K562 (cell line): ENCODE measurements around the gene MYO15B. TPM values are rescaled to one million over a fixed set of nuclear protein-coding genes. Genes with fewer than 3 reads are reported as not detected.

ENCODE experiments used
- ATAC-seq: fragments of 200-7000 bp; cut with Tn5 transposase; 3 replicates; pipeline ENCODE4 v1.9.1; 2020; ENCODE audit warnings: moderate library complexity
- BruUV-seq: library from RNA; stranded (reverse); fragments of 400-500 nt; replicated peaks from 2 replicates; lab custom pipeline; 2021; lab: Mats Ljungman, UMichigan
- CTCF ChIA-PET: fragments of 300-600 bp; formaldehyde crosslinking; extraction: SDS; loops from one replicate; lab custom pipeline; 2021; ENCODE audit warnings: low intra/inter-chr PET ratio; lab: Yijun Ruan, JAX
- POLR2A ChIA-PET: fragments of 300-600, 350-650 bp; sonication (Branson Sonifier 250); formaldehyde crosslinking; extraction: SDS; loops from one replicate; lab custom pipeline; 2021; ENCODE audit warnings: antibody characterized with exemption, inconsistent platforms; lab: Yijun Ruan, JAX
- DNase-seq, 4 experiments: peaks; one replicate each; pipeline versions ENCODE4 v3.0.0 to v3.0.0-alpha.2; 2011 to 2018; ENCODE audit warnings: low spot score in 3 of 4, mixed read lengths in 3 of 4; ENCODE audit errors: extremely low read depth in 1 of 4
- FAIRE-seq: peaks from 2 replicates; lab custom pipeline; 2011; peaks lifted over from hg19 to GRCh38; lab: Jason Lieb, UNC
- H2AFZ ChIP-seq: 2 replicates; pipeline ENCODE4 v1.6.0; 2011; ENCODE audit warnings: low read depth, low read length, control low read depth, inconsistent platforms
- H3K27ac ChIP-seq: fragments of 200-600 bp; 3 replicates; pipeline ENCODE4 v1.8.0; 2011; ENCODE audit warnings: low read depth, mild to moderate bottlenecking, control low read depth, inconsistent platforms, low read length, moderate library complexity, mixed read lengths; ENCODE audit errors: extremely low read depth
- H3K27me3 ChIP-seq, 2 experiments: fragments of 300-600 bp in 1 of 2; 2 replicates in 1 of 2; 3 replicates in 1 of 2; pipeline versions ENCODE4 v1.6.0 to v1.8.0; 2011; ENCODE audit warnings: inconsistent platforms in 2 of 2, low read length in 2 of 2, mild to moderate bottlenecking in 1 of 2, mixed read lengths in 1 of 2, moderate library complexity in 1 of 2; ENCODE audit not compliant: control insufficient read depth in 2 of 2, insufficient read depth in 2 of 2
- H3K36me3 ChIP-seq: fragments of 300-600 bp; 3 replicates; pipeline ENCODE4 v1.8.0; 2011; ENCODE audit warnings: mild to moderate bottlenecking, low read length, inconsistent platforms; ENCODE audit not compliant: control insufficient read depth, insufficient read depth
- H3K4me1 ChIP-seq, 2 experiments: fragments of 200-600 bp in 1 of 2; replicated peaks in 1 of 2; 2 replicates in 1 of 2; 3 replicates in 1 of 2; pipeline versions ENCODE4 v1.5.1 to v1.8.0; 2011; ENCODE audit warnings: inconsistent platforms in 2 of 2, low read length in 2 of 2, mild to moderate bottlenecking in 1 of 2, mixed read lengths in 1 of 2, moderate library complexity in 1 of 2; ENCODE audit not compliant: control insufficient read depth in 2 of 2, insufficient read depth in 2 of 2
- H3K4me2 ChIP-seq: 2 replicates; pipeline ENCODE4 v1.6.1; 2011; ENCODE audit warnings: low read length, control low read depth, inconsistent platforms, mixed read lengths; ENCODE audit not compliant: insufficient read depth
- H3K4me3 ChIP-seq: fragments of 200-600 bp; sonication (generic), shearing (Covaris generic); 2 replicates; pipeline ENCODE4 v1.5.1; 2016; ENCODE audit warnings: control low read depth, inconsistent platforms
- H3K79me2 ChIP-seq: fragments of 200-600 bp; 3 replicates; pipeline ENCODE4 v1.8.0; 2011; ENCODE audit warnings: low read length, inconsistent platforms; ENCODE audit not compliant: control insufficient read depth, insufficient read depth
- H3K9ac ChIP-seq, 2 experiments: 2 replicates each; pipeline versions ENCODE4 v1.6.0 to v1.6.1; 2011; ENCODE audit warnings: low read depth in 2 of 2, low read length in 2 of 2, control low read depth in 1 of 2, inconsistent platforms in 1 of 2, mild to moderate bottlenecking in 1 of 2, mixed read lengths in 1 of 2; ENCODE audit not compliant: insufficient read depth in 1 of 2
- H3K9me1 ChIP-seq: one replicate; pipeline ENCODE4 v1.6.0; 2011; ENCODE audit warnings: inconsistent platforms, mild to moderate bottlenecking, low read length, moderate library complexity; ENCODE audit not compliant: control insufficient read depth, insufficient read depth
- H3K9me3 ChIP-seq: replicated peaks from 2 replicates; pipeline ENCODE4 v1.5.1; 2011; ENCODE audit warnings: low read depth, low read length, inconsistent platforms; ENCODE audit not compliant: control insufficient read depth, insufficient read depth
- H4K20me1 ChIP-seq: replicated peaks from 2 replicates; pipeline ENCODE4 v1.6.1; 2011; ENCODE audit warnings: low read length, inconsistent platforms, mixed read lengths; ENCODE audit not compliant: control insufficient read depth, insufficient read depth
- BRCA1 ChIP-seq, 2 experiments: fragments of 450-650 bp in 1 of 2; sonication (generic) in 1 of 2; formaldehyde crosslinking in 1 of 2; IDR thresholded peaks; 2 replicates each; pipeline versions ENCODE4 v1.5.0 to v1.6.1; 2017 to 2020; ENCODE audit warnings: mild to moderate bottlenecking in 1 of 2, missing genetic modification reagents in 1 of 2
- BRF2 ChIP-seq: IDR thresholded peaks from 3 replicates; pipeline ENCODE4 v1.6.1; 2011; ENCODE audit warnings: borderline replicate concordance, mild to moderate bottlenecking; ENCODE audit not compliant: insufficient read length, insufficient read depth
- CAMTA2 ChIP-seq: fragments of 250-450 bp; sonication (Bioruptor Pico); conservative IDR thresholded peaks from 2 replicates; pipeline ENCODE4 v1.5.1; 2022
- ELF2 ChIP-seq: fragments of 250-450 bp; sonication (Bioruptor Pico); IDR thresholded peaks from 2 replicates; pipeline ENCODE4 v1.5.0; 2021; ENCODE audit warnings: mild to moderate bottlenecking
- ETS1 ChIP-seq: conservative IDR thresholded peaks from 2 replicates; pipeline ENCODE4 v1.6.1; 2011; ENCODE audit warnings: low read depth, mild to moderate bottlenecking, low read length; ENCODE audit not compliant: control insufficient read depth
- FIP1L1 ChIP-seq: fragments of 200-400 bp; formaldehyde crosslinking; IDR thresholded peaks from 2 replicates; pipeline ENCODE4 v1.6.1; 2018; ENCODE audit warnings: mild to moderate bottlenecking, low read depth, low read length; ENCODE audit not compliant: poor library complexity, severe bottlenecking
- GABPB2 ChIP-seq: fragments of 250-450 bp; sonication (Bioruptor Pico); conservative IDR thresholded peaks from 2 replicates; pipeline ENCODE4 v1.5.1; 2021; ENCODE audit warnings: mild to moderate bottlenecking
- HNRNPL ChIP-seq: fragments of 200-400 bp; formaldehyde crosslinking; IDR thresholded peaks from 2 replicates; pipeline ENCODE4 v1.6.1; 2017; ENCODE audit warnings: low read depth, mild to moderate bottlenecking, low read length
- HSF4 ChIP-seq: fragments of 250-450 bp; sonication (Bioruptor Pico); IDR thresholded peaks from 2 replicates; pipeline ENCODE4 v2.1.2; 2022; ENCODE audit warnings: mild to moderate bottlenecking, moderate library complexity, borderline replicate concordance
- NFATC3 ChIP-seq: fragments of 450-650 bp; IDR thresholded peaks from 2 replicates; pipeline ENCODE4 v1.6.1; 2017; ENCODE audit warnings: mild to moderate bottlenecking
- NR2F6 ChIP-seq: fragments of 450-650 bp; formaldehyde crosslinking; IDR thresholded peaks from 2 replicates; pipeline ENCODE4 v1.4.0; 2020; ENCODE audit warnings: mild to moderate bottlenecking
- PHF8 ChIP-seq: fragments of 200-600 bp; sonication (generic); IDR thresholded peaks from 2 replicates; pipeline ENCODE4 v1.6.1; 2012; ENCODE audit warnings: mixed run types, mild to moderate bottlenecking, inconsistent platforms, low read length, moderate library complexity, borderline replicate concordance
- PML ChIP-seq: IDR thresholded peaks from 2 replicates; pipeline ENCODE4 v1.6.1; 2012; ENCODE audit warnings: low read length, inconsistent platforms
- PURB ChIP-seq: sonication (generic); formaldehyde crosslinking; IDR thresholded peaks from 2 replicates; pipeline ENCODE4 v1.9.0; 2021; ENCODE audit warnings: low read depth, mild to moderate bottlenecking, missing genetic modification reagents
- RB1 ChIP-seq: fragments of 450-650 bp; IDR thresholded peaks from 2 replicates; pipeline ENCODE4 v1.6.1; 2017; ENCODE audit warnings: low read depth, mild to moderate bottlenecking
- TEAD4 ChIP-seq, 2 experiments: sonication (generic) in 1 of 2; formaldehyde crosslinking in 1 of 2; IDR thresholded peaks; 2 replicates each; pipeline versions ENCODE4 v1.6.1 to v1.8.0; 2012 to 2022; ENCODE audit warnings: borderline replicate concordance in 1 of 2, inconsistent platforms in 1 of 2, low read length in 1 of 2, mild to moderate bottlenecking in 1 of 2, missing genetic modification reagents in 1 of 2
- WGBS: fragments of 100-300 bp; shearing (Covaris generic); methylation state at CpG from one replicate; pipeline ENCODE4 v1.1.6; 2016; ENCODE audit warnings: low coverage, mixed read lengths; ENCODE audit not compliant: insufficient coverage; ENCODE audit errors: missing lambda C conversion rate; 5-methylcytosine and 5-hydroxymethylcytosine counted together
- in situ Hi-C: fragments of 300-500 bp; cut with MboI; formaldehyde crosslinking; loops from 4 replicates; pipeline ENCODE4 v1.15.0; 2018; ENCODE audit warnings: inconsistent platforms, mixed read lengths
- intact Hi-C: fragments of 100-400 bp; cut with micrococcal nuclease; formaldehyde crosslinking; loops from 2 replicates; pipeline ENCODE4 v1.14.2; 2022
- polyA plus RNA-seq, 8 experiments: library from polyadenylated mRNA; depleted of rRNA in 4 of 8; stranded (reverse) in 5 of 8; unstranded in 3 of 8; fragments of >200 nt; fragmentation: Nextera tagmentation in 2 of 8; fragmentation: Illumina TruSeq in 1 of 8; extraction: Ambion mirVana in 2 of 8; extraction: Trizol in 1 of 8; gene quantifications; 2 replicates each; pipeline versions ENCODE4 v1.2.1 to v1.2.3, GENCODE V29; 2011 to 2014; ENCODE audit warnings: inconsistent platforms in 1 of 8, missing spikeins in 1 of 8
- total RNA-seq, 7 experiments: library from RNA; depleted of rRNA in 6 of 7; stranded (reverse); fragments of >200 nt in 6 of 7; fragmentation: Illumina TruSeq in 2 of 7; extraction: Trizol in 2 of 7; gene quantifications; 2 replicates each; pipeline versions ENCODE4 v1.2.1 to v1.2.3, GENCODE V29; 2011 to 2021; ENCODE audit warnings: low replicate concordance in 1 of 7
- TF ChIP-seq, protein P1 (sequence below): fragments of 250-450 bp; sonication (Bioruptor Pico); IDR thresholded peaks from 2 replicates; pipeline ENCODE4 v1.8.0; 2021; ENCODE audit warnings: borderline replicate concordance, mild to moderate bottlenecking, moderate library complexity; ENCODE audit not compliant: poor library complexity, severe bottlenecking

MYO15B gene
- total and polyA plus RNA-seq, 9 of the 15 experiments (the other 6 are each of a cell fraction or from before 2014, with no cell fraction given): 0.05 to 3.1 (median 0.83) TPM; not detected in 2

GRCh38 chr17:75574404-75575036, 13.1 kb upstream of the MYO15B start (continued):
- no peak for TF ChIP-seq TEAD4 (IDR thresholded peaks at IDR 0.05; ENCODE audit: low read length)
- no peak for TF ChIP-seq TEAD4 (CRISPR knock-in tag; IDR thresholded peaks at IDR 0.05; ENCODE audit: borderline replicate concordance)
- no peak for TF ChIP-seq ELF2 (CRISPR knock-in tag)

DNA sequence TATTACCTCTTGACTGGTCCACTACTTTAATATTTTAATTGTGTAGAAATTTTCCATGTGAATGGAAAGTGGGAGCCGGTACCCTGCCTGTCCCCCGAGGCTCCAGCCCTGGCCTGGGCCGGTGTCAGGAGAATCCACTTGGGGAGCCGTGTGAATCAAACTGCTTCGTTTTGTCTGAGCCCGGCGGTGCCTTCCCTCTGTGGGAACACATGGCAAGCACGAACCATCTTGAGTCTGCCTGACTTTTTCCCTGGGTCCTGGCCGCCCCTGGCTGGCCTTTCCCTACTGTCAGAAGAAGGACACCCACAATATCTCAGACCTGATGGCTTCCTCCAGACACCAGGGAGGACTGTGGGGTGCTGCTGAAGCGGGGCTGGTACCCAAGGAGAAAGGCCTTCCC, 12.4 kb upstream of the MYO15B start:
- H3K27me3 ChIP-seq: no peaks in the 10 kb centered on the region
- ATAC-seq (no peak), FAIRE-seq (no peak), DNase-seq (no peak)
- no peaks in the 10 kb centered on the region for H3K9me3 ChIP-seq
- H3K4me3 ChIP-seq: no peak overlapping the region
- WGBS: 63% methylated on average over 10 of the region's 10 CpGs
- intact Hi-C loops (no loop called here), in situ Hi-C loops (no loop called here)
- no peaks in the 10 kb centered on the region; the same call in 2 of the 3 replicates for H3K36me3 ChIP-seq
- no peak overlapping the region for H3K27ac ChIP-seq
- no peaks in the 10 kb centered on the region for H3K79me2 ChIP-seq
- H2AFZ ChIP-seq: no peak overlapping the region
- H4K20me1 ChIP-seq: no peaks in the 10 kb centered on the region
- BruUV-seq: no TSS peak
- no peak overlapping the region for H3K4me2 ChIP-seq
- peak overlapping the region in 1 of 2 experiments; percentile 52; a peak in 2 of 4 replicates for H3K9ac ChIP-seq
- no peaks in the 10 kb centered on the region for H3K9me1 ChIP-seq
- H3K4me1 ChIP-seq: peaks cover 17 to 36% of the 10 kb centered on the region in 2 experiments
- ChIA-PET POLR2A (no interaction called here), CTCF (no interaction called here)
- TF ChIP-seq ETS1 (no peak), PHF8 (no peak), PURB (CRISPR knock-in tag) (no peak), NR2F6 (CRISPR knock-in tag) (no peak), BRF2 (no peak), RB1 (no peak), PML (no peak), HNRNPL (no peak), FIP1L1 (no peak), BRCA1 (IDR thresholded peaks at IDR 0.05) (no peak), BRCA1 (CRISPR knock-in tag; IDR thresholded peaks at IDR 0.05) (no peak), GABPB2 (CRISPR knock-in tag) (no peak), HSF4 (CRISPR knock-in tag) (no peak), CAMTA2 (CRISPR knock-in tag) (no peak), NFATC3 (no peak)
- TF ChIP-seq, protein P1, sequence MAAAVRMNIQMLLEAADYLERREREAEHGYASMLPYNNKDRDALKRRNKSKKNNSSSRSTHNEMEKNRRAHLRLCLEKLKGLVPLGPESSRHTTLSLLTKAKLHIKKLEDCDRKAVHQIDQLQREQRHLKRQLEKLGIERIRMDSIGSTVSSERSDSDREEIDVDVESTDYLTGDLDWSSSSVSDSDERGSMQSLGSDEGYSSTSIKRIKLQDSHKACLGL: no peak
